Activated gamma-delta T cell (primary cell): Measurements from ENCODE around the gene ABCB8.
"Not testable (repeated sequence)": the region's sequence is repeated elsewhere in the genome, so short reads cannot be mapped to it uniquely, and the experiment has no call there.

Source experiments
- DNase-seq: peaks from one replicate; lab custom pipeline; 2025; lab: John Stamatoyannopoulos, UW

Gene ABCB8

DNA sequence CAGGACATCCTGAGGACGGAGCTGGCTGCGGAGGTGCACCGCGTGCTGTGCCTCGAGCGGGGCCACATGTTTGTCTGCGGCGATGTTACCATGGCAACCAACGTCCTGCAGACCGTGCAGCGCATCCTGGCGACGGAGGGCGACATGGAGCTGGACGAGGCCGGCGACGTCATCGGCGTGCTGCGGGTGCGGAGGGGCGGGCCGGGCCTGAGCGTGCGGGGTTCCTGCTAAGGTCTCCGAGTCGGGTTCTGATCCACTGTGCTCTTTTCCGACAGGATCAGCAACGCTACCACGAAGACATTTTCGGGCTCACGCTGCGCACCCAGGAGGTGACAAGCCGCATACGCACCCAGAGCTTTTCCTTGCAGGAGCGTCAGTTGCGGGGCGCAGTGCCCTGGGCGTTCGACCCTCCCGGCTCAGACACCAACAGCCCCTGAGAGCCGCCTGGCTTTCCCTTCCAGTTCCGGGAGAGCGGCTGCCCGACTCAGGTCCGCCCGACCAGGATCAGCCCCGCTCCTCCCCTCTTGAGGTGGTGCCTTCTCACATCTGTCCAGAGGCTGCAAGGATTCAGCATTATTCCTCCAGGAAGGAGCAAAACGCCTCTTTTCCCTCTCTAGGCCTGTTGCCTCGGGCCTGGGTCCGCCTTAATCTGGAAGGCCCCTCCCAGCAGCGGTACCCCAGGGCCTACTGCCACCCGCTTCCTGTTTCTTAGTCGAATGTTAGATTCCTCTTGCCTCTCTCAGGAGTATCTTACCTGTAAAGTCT, 14.3 kb upstream of the ABCB8 start:
- peak; percentile 89 for DNase-seq

DNA sequence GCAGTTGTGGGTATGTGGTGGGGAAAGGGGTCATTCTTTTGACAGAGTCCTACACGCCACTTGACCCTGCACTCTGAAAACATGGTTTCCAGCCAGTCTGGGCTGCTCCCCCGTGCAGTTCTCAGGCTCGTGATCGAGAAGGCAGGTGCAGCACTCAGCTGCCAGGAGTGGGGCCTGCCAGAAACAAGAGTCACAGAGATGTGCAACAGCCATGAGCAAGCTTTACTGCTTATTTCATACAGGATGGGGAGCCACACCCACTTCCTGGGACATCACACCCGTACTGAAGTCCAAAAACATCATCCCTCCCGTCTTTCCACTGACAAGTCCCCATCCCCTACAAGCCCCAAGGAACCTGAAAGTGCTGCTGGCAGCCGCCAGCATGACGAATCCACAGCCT, 13.3 kb upstream of the ABCB8 start:
- DNase-seq, result no peak

DNA sequence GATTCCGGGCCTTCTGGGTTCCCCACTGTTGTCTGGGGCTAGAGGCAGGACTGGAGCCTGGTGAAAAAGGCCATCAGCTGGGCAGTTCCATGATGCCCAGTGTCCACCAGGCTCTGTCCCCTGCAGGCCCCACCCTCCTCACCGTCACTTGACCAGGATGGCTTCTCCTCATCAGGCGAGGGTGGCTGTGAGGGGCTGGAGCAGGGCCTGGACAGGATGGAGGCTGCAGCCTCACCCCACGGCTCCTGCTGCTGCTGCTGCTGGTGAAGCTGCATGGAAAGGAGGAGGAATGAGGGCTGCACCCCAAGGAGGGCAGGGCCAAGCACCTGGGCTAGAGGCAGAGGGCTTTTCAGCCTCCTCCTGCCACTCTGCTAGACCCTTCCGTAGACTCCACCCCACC, 12.3 kb upstream of the ABCB8 start:
- DNase-seq, result no peak

DNA sequence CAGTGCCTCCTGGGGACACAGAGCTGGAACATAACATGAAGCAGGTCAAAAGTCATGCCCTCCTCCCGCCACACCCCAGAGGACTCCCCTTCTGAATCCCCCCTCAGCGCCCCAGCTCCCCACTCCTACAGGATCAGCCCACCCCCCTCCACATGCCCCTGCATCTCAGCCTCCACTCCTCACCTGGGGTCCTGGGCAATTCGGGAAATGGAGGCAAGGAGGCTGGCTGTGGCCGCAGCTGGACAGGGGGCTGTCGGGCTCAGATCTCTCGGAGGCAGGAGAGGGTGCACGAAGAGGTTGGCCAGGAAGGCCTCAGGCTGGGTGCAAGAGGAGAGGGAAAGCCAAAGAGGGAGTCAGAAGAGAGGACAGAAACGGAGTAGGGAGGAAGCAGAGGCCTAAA, 11.7 kb upstream of the ABCB8 start:
- no peak for DNase-seq

DNA sequence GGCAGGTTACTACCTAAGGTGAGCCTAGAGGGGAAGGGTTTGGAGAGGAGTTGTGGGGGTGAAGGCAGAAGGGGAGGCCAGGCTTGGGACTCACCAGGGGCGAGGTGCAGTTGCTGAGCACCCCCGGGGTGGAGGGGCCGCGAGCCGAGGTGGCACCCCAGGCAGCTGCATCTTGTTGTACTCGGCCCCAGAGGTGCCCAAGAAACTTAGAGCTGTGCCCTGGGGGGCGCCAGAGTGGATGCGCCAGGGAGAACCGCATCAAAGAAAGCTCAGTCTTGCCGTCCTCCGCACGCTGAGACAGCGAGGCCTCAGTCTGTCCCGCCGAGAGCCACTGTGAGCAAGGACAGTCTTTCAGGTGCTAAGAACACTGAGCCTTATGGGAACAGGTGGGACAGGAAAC, 11.3 kb upstream of the ABCB8 start:
- no peak for DNase-seq

DNA sequence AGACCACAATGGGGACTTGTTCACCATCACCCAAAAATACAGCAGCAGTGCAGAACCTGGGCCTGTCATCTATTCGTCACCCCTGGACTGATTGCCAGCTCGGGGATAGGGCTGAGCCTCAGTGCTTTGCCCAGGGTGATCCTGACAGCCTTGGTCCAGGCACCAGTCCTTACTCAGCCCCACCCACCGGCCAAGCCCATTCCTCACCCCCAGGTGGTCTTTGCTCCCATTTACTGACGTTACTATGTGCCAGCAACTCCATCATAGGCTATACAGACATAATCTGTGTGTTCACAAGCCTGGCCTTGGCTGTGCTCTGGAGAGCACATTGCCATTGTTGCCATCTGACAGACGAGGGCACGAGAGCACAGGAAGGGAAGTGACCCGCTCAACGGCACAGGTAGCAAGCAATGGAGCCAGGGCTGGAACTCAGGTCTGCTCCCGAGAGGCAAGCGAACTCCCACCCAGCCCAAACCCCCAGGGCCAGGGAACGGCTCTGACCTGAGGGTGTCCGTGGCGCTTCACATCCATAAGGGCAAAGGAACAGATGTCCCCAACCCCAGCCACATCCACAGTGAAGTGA, 10.8 kb upstream of the ABCB8 start:
- DNase-seq, result no peak

DNA sequence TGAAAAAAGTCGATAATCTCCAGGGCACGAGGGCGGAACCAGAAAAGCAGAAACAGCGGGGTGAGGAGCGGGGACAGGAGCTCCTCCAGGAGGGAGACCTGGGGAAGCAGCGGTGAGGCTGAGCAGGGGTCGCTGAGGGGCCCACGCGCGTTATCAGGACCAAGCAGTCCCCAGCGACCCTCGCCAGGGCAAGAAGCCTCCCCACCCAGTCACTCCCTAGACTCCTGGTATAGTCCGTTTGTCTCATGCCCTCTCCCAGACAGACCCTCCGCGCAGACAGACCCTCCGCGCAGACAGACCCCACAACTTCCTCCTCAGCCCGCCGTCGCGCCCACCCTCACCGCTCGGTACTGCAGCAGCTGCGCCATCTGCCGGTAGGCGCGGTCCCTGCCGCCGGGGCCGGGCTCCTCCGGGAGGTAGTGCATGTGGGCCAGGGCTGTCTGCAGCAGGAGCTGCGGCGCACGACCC, 10.3 kb upstream of the ABCB8 start:
- DNase-seq, result peak; percentile 55

DNA sequence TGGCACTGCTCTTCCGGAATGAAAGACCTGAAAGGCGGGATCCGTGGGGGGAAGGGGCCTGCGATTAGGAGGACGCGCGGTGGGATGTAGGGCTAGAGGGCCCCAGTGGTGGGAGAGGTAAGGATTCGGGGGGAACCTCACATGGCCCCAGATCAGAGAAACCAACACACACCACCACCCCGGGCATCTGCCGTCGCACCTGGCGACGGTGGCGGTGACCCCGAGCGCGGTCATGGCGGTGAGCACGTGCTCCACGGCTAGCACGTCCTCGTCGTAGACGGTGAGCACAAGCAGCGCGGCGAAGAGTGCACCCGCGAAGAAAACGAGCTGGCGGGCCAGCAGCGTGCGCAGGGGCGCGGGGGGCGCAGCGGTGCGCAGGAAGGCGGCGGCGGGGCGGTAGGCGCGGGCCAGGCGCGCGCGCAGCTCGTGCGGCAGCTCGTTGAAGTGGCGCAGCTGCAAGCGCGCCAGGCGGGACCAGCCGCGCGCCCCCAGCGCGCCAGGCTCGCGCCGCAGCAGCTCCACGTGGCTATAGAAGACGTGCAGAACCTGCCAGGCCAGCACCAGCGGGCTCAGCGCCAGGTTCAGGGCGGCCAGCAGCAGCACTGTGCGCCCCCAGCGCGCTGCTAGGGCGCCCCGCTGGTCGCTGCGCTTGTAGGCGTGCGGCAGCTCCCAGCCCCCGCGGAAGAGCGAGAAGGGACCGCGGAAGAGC, 9.7 kb upstream of the ABCB8 start:
- peak; percentile 42 for DNase-seq

DNA sequence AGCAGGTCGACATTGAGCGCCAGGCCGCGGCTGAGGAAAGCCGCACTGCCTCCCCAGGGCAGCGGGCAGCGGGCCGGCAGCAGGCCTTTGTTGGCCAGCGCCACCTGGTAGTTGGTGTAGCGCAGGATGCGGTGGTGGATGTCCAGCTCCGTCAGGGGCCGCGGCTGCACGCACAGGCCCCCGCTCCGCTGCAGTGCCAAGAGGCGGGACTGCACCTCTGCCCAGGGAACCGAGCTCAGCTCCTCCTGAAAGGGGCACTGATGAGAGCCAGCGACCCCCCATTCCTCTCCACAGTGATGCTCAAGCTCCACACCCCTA, 9.2 kb upstream of the ABCB8 start:
- DNase-seq, result no peak

DNA sequence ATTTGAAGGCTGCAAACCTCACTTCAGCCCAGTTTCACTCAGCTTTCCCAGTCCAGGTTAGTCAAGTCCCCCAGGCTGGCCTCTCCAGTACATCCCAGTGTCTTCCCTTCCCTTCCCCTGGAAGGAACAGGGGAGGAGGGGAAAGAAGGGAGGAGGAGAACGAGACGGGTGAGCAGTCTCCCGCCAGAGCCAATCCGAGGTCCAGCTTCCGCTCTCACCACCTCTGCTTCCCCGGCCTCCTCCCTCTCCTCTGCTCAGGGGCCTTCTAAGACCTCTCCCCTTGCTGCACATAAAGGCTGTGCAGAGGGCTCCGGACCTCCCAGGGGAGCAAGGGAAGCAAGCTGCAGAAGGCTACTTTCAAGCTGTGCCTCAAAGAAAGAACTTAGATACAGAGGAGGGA, 8.0 kb upstream of the ABCB8 start:
- no peak for DNase-seq

DNA sequence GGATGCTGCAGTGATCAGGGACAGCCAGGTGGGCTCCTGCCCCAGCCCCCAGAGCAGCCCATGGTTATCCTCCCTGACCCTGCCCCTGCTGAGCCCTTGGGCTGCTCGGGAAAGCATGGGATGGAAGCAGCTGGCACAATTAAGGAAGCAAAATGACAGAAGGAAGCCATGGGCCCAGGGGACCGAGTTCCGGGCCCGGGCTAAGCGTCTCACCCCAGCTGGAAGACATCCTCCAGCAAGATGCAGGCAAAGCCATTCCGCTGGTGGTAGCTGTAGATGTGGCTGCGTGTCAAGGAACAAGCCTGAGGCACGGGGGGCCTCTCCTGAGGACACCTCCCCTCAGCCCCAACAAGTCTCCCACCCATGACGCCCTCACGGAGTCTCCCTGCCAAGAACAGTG, 5.0 kb upstream of the ABCB8 start:
- DNase-seq, result no peak

DNA sequence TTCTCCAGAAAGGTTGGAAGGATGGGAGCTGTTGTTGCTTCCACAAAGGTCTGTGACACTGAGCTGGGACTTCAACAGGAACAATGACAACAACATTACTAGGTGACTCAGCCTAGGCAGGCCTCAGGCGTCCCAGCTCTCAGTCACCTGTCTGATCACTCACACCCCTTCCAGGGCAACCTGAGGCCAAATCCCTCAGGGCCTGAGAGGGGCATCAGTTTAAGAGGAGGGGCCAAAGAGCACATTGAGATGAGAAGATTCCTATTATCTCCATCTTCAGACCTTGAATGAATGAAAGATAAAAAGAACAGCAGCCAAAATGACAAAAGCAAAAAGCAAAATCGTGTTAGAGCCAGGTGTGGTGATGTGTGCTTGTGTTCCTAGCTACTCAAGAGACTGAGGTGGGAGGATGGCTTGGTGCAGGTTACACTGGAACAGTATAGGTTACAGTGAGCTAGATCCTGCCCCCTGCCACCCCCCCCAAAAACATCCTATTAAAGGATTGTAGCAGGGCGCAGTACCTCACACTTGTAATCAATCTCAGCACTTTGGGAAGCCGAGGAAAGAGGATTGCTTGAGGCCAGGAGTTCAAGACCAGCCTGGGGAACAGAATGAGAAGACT, 3.7 kb upstream of the ABCB8 start, which contains the start of gene ATG9B:
TSS of gene ATG9B (minus strand) at position 60 of the 622 bp plus-strand sequence. CDS start 71 bp downstream, outside the sequence.
- DNase-seq, result no peak

DNA sequence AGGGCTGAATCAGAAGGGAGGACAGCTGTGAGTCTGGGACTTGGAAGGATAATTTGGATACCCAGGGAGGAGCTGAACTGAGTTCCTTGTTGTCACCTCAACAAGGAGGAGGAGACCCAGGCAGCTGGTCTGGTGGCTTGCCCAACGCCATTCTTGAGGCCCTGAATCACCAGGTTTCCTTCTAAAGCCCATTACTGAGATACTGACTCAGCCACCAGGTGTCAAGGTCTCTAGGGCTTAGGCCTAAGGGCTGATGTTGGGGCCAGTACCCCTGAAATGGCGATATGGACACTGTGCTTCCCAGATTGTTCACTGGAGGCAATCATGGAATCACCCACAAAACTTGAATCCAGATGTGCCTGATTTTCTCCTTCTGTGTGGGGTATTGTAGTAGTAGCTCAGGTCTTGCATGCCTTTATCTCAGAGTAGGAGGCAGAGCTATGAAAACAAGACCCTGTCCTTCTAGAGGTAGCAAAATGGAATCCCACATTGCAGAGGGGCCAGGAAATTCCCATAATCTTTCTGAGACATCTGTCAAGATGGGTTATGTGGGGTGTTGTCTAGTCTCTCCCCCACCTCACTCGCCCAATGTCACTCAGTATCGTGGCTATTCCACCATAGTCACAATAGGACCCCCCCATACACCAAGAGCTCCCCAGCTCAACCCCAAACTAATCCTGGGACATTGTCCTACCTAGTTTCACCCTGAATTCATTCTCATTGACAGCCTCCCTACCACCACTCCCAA, 2.2 kb upstream of the ABCB8 start:
- no peak for DNase-seq

DNA sequence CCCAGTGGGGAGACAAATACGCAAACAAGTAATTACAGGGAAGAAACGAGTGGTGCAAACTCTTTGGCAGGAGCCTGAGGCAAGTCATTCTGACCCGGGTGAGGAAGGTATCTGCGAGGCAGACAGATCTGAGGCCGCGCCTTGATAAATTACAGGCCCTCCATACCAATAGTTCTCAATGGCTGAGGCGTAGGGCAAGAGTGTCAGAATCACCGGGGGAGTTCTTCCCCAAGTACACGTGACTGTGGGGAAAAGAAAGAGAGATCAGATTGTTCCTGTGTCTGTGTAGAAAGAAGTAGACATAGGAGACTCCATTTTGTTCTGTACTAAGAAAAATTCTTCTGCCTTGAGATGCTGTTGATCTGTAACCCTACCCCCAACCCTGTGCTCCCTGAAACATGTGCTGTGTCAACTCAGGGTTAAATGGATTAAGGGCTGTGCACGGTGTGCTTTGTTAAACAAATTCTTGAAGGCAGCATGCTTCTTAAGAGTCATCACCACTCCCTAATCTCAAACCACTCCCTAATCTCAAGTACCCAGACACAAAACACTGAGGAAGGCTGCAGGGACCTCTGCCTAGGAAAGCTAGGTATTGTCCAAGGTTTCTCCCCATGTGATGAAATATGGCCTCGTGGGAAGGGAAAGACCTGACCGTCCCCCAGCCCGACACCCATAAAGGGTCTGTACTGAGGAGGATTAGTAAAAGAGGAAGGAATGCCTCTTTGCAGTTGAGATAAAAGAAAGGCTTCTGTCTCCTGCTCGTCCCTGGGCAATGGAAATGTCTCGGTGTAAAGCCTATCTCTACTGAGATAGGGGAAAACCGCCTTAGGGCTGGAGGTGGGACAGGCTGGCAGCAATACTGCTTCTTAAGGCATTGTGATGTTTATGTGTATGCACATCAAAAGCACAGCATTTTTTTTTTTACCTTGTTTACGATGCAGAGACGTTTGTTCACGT, 1.2 kb upstream of the ABCB8 start:
- not testable (repeated sequence) for DNase-seq

DNA sequence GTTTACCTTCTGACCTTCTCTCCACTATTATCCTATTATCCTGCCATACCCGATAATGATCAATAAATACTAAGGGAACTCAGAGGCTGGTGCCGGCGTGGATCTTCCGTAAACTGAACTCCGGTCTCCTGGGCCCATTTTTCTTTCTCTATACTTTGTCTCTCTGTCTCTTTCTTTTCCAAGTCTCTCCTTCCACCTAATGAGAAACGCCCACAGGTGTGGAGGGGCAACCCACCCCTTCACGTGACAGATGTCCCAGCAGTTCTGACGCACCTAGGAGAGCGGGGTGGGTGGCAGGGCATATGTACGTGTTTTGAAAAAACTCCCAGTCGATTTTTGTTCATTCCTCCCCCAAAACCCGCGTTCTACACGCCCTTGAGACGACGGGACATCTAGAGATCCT, 521 bp upstream of the ABCB8 start:
- not testable (repeated sequence) for DNase-seq

DNA sequence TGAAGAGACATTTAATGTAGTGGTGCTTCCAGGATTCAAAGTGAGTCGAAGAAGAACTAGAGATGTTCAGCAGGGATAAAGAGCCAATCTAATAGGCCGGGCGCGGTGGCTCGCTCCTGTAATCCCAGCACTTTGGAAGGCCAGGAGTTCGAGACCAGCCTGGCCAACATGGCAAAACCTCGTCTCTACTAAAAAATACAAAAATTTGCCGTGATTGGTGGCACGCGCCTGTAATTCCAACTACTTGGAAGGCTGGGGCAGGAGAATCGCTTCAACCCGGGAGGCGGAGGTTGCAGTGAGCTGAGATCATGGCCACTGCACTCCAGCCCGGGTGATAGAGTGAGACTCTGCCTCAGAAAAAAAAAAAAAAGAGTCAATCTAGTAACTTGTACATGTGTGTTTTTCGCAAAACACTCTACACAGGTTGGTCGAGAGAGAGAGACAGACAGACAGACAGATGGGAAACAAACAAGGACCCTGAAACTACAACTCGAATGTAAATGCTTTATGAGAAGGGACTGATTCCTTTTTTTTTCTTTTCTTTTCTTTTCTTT, 775 bp downstream of the ABCB8 start:
- no peak for DNase-seq

DNA sequence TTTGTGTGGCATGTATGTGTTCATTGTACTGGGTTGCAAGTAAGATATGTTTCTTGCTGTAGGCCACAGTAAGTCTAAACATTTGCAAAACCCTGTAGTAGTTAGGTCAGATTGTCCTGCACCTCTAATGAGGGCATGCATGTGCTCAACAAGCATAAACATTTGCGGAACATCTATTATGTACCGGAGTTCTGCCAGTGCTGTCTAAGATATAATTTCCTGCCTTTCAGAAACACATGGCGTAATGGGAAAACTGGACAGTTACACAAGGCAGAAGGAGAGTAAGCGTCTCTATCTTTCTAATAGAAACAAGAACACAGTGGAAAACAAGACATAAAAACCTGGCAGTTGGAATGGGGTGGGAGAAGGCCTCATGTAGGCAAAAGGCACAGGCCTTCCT, 2.8 kb downstream of the ABCB8 start:
- DNase-seq, result no peak

DNA sequence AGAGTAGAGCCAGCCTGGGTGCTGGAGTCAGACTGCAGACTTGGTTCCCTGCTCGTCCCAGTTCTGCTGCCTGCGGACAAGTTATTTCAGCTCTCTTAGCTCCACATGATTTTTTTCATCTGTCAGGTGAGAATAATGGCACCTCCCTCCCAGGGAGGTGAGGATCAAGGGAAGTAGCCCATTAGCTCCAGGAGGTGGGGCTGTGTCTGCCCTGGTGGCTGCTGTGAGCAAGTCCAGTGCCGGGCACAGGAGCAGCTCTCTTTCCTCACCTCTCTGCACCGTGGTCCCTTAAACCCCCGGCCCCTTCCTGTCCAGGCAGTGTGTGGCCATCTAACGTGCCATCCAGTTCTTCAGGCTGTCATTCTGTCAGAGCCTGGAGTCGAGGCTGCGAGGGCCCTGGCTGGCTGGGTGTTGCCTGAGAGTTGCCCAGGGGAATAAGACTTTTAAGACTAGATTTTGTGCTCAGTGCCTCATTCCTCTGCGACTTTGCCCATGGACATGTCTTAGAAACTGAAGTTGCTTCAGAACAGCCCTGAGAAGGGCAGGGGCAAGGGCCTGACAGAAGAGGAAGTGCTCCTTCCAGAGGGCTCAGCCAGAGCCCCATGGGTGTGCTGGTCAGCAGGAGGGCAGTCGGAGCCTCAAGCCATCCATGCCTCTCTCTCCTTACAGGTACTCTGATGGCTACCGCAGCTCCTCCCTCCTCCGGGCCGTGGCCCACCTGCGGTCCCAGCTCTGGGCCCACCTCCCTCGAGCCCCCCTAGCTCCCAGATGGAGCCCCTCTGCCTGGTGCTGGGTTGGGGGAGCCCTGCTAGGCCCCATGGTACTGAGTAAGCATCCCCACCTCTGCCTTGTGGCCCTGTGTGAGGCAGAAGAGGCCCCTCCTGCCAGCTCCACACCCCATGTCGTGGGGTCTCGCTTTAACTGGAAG, 5.0 kb downstream of the ABCB8 start:
- DNase-seq, result no peak

DNA sequence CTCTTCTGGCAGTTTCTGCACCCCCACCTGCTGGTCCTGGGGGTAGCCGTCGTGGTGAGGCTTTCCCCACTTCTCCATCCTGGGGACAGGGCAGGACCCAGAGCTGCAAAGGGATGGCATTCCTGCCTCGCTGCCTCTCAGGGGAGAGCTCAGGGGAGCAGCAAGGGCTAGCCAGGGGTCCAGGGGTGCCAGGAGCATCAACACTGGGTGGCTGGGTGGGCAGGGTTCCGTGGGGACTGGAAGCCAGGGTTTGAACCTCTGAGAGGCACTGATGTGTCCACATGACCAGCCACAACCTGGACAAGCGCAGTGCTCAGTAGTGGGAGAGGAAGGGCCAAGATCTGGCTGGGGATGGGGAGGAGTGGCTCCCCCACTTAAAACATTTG, 5.6 kb downstream of the ABCB8 start:
- DNase-seq, result no peak
